Urinary bladder (tissue), 4 donors: Measurements from ENCODE around the gene GPR135. TPM values are rescaled to one million over a fixed set of nuclear protein-coding genes. Genes with fewer than 3 reads are reported as not detected.
"Not testable (repeated sequence)": the region's sequence is repeated elsewhere in the genome, so short reads cannot be mapped to it uniquely, and the experiment has no call there.

ENCODE experiments used
- DNase-seq: peaks from one replicate; pipeline ENCODE4 v3.0.0-alpha.2; 2015; ENCODE audit errors: extremely low spot score
- H3K27ac ChIP-seq: one replicate; pipeline ENCODE4 v1.5.1; 2013; ENCODE audit warnings: low read depth, mild to moderate bottlenecking, moderate library complexity
- H3K36me3 ChIP-seq: one replicate; pipeline ENCODE4 v1.6.1; 2013; ENCODE audit warnings: mild to moderate bottlenecking, moderate library complexity; ENCODE audit not compliant: insufficient read depth
- H3K4me1 ChIP-seq: one replicate; pipeline ENCODE4 v1.6.1; 2013; ENCODE audit warnings: mild to moderate bottlenecking, moderate library complexity; ENCODE audit not compliant: insufficient read depth
- H3K4me3 ChIP-seq: one replicate; pipeline ENCODE4 v1.5.1; 2013; ENCODE audit warnings: low read depth, low read length
- WGBS: extraction: QIAGEN DNeasy Blood & Tissue Kit; methylation state at CpG from one replicate; pipeline ENCODE4 v1.1.7; 2013; 5-methylcytosine and 5-hydroxymethylcytosine counted together
- polyA plus RNA-seq: library from polyadenylated mRNA; stranded (reverse); fragments of 200-250 nt; gene quantifications from one replicate; pipeline ENCODE4 v1.2.3, GENCODE V29; 2013
- total RNA-seq: library from RNA; depleted of rRNA; stranded (reverse); fragments of >200 nt; gene quantifications from one replicate; pipeline ENCODE4 v1.2.3, GENCODE V29; 2014
- donor health status: healthy with polysubstance abuse.
- donor health status: healthy.

GPR135 gene
- total and polyA plus RNA-seq, 2 donors, result 3.1 to 9.7 TPM

- no peaks in the 10 kb centered on the region for H3K36me3 ChIP-seq
- H3K4me3 ChIP-seq, result no peak overlapping the region
- 98% methylated on average over 1 of the region's 1 CpG for WGBS
- H3K27ac ChIP-seq, result no peak overlapping the region
- H3K4me1 ChIP-seq, result no peaks in the 10 kb centered on the region
- no peak for DNase-seq
Measured at GRCh38 chr14:59455411-59455810, 9.8 kb downstream of the GPR135 start.

DNA sequence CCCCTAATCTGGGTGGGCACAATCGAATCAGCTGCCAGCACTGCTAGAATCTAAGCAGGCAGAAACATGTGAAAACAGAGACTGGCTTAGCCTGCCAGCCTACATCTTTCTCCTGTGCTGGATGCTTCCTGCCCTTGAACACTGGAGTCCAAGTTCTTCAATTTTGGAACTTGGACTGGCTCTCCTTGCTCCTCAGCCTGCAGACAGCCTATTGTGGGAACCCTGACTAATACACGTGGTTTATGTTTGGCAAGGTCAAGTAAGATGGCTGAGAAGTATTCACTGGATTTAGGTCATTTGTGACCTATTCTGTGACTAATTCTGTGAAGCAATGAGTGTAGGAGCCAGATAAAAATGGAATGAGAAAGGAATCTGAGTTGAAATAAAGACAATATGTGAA is 11.0 kb downstream of the GPR135 start:
- DNase-seq, result no peak
- Histone ChIP-seq H3K4me3 (no peak overlapping the region), H3K27ac (no peak overlapping the region), H3K4me1 (no peaks in the 10 kb centered on the region), H3K36me3 (peaks cover 1% of the 10 kb centered on the region)
- 43% methylated on average over 2 of the region's 2 CpGs for WGBS

- Histone ChIP-seq H3K4me1 (no peaks in the 10 kb centered on the region), H3K4me3 (no peak overlapping the region), H3K36me3 (peaks cover 1% of the 10 kb centered on the region), H3K27ac (no peak overlapping the region)
- WGBS, result 94% methylated on average over 1 of the region's 1 CpG
- no peak for DNase-seq
Measured at GRCh38 chr14:59451849-59452248, 13.3 kb downstream of the GPR135 start.

DNA sequence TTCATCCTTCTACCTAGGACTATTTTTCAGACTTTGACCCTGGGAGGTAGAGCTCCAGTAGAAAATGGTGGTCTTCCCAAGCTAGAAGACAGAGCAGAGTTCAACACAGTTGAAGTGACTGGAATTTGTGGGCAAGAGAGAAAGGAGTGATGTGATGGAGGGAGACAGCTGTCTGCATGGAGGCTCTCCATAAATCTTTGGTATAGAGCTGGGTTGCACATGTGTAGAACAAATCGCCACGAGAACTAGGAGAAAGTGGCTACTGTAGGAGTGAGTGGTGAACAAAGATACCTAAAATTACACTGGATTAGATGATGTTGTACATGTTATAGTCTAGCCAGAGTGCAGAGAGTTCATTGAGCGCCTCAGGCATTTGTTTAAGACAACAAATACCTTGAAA is 14.5 kb downstream of the GPR135 start:
- H3K4me1 ChIP-seq, result no peaks in the 10 kb centered on the region
- no peak for DNase-seq
- no peak overlapping the region for H3K4me3 ChIP-seq
- H3K27ac ChIP-seq, result no peak overlapping the region
- peaks cover 1% of the 10 kb centered on the region for H3K36me3 ChIP-seq
- 96% methylated on average over 3 of the region's 3 CpGs for WGBS

GRCh38 chr14:59448673-59449072 is 16.5 kb downstream of the GPR135 start:
- WGBS, result 73% methylated on average over 2 of the region's 2 CpGs
- not testable (repeated sequence) for H3K27ac ChIP-seq, DNase-seq, H3K36me3 ChIP-seq, H3K4me3 ChIP-seq, H3K4me1 ChIP-seq

- DNase-seq, result no peak
- Histone ChIP-seq H3K4me3 (no peak overlapping the region), H3K4me1 (no peaks in the 10 kb centered on the region), H3K36me3 (no peaks in the 10 kb centered on the region), H3K27ac (no peak overlapping the region)
- WGBS, result 51% methylated on average over 5 of the region's 5 CpGs
Measured at GRCh38 chr14:59439256-59439965, 25.8 kb downstream of the GPR135 start.

DNA sequence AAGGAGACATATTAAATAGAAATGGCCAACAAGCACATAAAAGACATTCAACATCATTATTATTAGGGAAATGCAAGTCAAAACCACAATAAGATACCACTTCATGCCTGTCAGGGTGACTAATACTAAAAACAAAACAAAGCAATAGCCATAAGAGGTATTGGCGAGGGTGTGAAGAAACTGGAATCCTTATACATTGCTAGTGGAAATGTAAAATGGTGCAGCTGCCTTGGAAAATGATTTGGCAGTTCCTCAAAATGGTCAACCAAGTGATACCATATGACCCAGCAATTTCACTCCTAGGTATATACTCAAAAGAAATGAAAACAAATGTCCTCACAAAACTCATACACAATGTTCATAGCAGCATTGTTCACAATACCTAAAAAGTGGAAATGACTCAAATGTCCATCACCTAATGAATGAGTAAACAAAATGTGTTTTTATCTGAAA is 27.0 kb downstream of the GPR135 start:
- Histone ChIP-seq H3K36me3 (no peaks in the 10 kb centered on the region), H3K4me3 (no peak overlapping the region), H3K4me1 (no peaks in the 10 kb centered on the region), H3K27ac (no peak overlapping the region)
- 87% methylated on average over 1 of the region's 1 CpG for WGBS
- DNase-seq, result no peak

GRCh38 chr14:59435987-59436386 is 29.2 kb downstream of the GPR135 start:
- no peak for DNase-seq
- H3K4me1 ChIP-seq, result no peaks in the 10 kb centered on the region
- H3K36me3 ChIP-seq, result no peaks in the 10 kb centered on the region
- H3K4me3 ChIP-seq, result no peak overlapping the region
- no peak overlapping the region for H3K27ac ChIP-seq
- 89% methylated on average over 1 of the region's 1 CpG for WGBS

- Histone ChIP-seq H3K4me3 (no peak overlapping the region), H3K36me3 (no peaks in the 10 kb centered on the region), H3K27ac (no peak overlapping the region), H3K4me1 (no peaks in the 10 kb centered on the region)
- no peak for DNase-seq
- WGBS, result 91% methylated on average over 3 of the region's 3 CpGs
Measured at GRCh38 chr14:59435101-59435500, 30.1 kb downstream of the GPR135 start.

GRCh38 chr14:59429790-59430189 is 35.4 kb downstream of the GPR135 start:
- H3K4me3 ChIP-seq, result no peak overlapping the region

DNA sequence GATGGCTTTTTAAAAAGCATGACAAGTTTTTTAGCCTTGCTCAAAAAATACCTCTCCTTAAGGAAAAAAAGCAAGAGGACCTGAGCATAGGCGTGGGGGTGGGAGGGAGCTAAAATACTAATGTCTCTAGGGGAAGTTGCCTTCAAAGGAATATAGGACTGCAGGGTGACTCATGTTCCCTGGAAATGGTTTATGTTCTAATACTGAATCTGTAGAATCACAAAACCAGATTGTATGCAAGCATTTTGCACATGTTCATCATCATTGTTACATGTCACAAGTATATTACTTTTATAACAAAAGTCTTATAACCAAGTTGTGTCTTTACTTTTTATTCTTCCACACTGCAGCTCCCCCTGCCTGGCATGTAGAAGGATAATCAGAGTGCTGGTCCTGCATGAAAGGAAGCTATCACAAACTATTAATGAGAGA is 36.6 kb downstream of the GPR135 start:
- WGBS, result 75% methylated on average over 1 of the region's 1 CpG
- H3K4me1 ChIP-seq, result no peaks in the 10 kb centered on the region

More at GRCh38 chr14:59429790-59430189, 35.4 kb downstream of the GPR135 start:
- Histone ChIP-seq H3K27ac (no peak overlapping the region), H3K4me1 (no peaks in the 10 kb centered on the region), H3K36me3 (no peaks in the 10 kb centered on the region)
- no peak for DNase-seq
- WGBS, result 70% methylated on average over 4 of the region's 4 CpGs

DNA sequence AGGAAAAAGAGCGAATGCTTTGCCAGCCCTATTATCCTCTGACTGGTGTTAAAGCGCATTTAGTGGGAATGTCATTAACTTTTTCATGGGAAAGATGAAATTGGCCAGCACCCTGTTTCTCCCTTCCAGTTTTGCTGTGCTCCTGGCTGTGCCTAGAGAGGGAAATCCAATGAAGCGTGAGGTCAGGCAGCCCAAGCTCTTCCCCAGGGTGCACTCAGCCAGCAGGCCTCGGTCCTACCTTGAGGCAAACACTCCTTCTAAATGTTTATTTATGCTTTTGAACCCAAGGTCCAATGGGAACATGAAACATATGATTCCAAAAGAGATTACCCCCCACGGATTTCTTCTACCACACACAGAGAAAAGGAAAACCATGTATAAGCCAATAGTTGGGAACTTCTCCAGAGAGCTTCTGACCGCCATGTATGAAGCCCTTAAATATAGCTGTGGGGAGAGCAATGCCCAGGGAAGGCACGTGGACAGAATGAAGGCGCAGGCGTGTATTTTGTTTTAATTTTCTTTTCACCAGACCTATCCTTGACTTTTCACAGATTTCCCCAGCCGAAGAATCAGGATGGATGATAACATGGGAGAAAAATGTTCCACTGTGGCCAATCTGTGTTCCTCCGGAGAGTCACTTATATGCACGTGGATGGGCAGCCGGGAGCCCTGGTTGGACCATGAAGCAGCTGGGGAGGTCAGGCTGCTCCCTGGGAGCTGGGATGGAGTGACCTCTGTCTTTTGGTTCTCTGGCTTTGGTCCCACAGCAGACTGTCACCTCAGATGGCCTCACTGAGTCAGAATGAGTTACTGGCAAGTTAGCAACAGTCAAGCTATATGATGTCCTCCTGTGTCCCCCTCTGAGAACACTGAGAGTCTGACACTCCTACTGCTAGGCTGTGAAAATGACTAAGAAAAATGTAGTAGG is 37.3 kb downstream of the GPR135 start:
- no peak overlapping the region for H3K27ac ChIP-seq

More for the DNA sequence above, 36.6 kb downstream of the GPR135 start:
- Histone ChIP-seq H3K4me3 (no peak overlapping the region), H3K36me3 (no peaks in the 10 kb centered on the region), H3K27ac (no peak overlapping the region)
- no peak for DNase-seq

DNA sequence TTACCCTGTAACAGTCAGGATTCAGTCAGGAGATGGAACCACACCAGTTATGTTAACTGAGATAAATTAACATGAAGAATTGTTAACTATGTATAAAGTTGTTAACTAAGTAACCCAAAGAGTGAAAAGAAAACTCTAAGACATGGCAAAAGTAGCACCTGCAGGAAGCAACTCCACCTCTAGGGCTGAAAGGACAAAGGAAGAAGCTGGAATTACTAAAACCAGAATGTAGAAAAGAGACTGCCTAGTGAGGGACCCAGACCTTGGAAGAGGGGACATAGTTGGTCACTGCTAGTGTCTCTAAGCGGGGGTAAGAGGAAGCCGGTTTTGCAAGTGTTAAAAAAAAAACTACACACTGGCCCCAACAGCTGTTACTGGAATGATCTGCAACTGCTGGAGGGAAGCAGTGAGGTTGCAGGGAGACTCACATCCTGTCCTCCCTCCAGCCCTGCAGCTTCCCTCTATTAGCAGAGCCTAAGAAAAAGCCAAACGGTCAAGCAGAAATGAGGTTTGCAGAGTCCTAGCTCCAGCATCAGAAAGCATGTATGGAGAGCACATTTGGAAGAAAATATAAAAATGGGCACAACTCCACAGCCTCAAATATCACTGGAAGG is 39.8 kb downstream of the GPR135 start:
- Histone ChIP-seq H3K27ac (no peak overlapping the region), H3K4me1 (no peaks in the 10 kb centered on the region), H3K4me3 (no peak overlapping the region), H3K36me3 (no peaks in the 10 kb centered on the region)
- 55% methylated on average over 3 of the region's 3 CpGs for WGBS
- no peak for DNase-seq

More for the DNA sequence above, 37.3 kb downstream of the GPR135 start:
- H3K4me1 ChIP-seq, result no peaks in the 10 kb centered on the region
- H3K36me3 ChIP-seq, result no peaks in the 10 kb centered on the region
- H3K4me3 ChIP-seq, result no peak overlapping the region
- 63% methylated on average over 13 of the region's 13 CpGs for WGBS
- no peak for DNase-seq
